Measurements from ENCODE around the gene SATB1.

Gene SATB1

DNA sequence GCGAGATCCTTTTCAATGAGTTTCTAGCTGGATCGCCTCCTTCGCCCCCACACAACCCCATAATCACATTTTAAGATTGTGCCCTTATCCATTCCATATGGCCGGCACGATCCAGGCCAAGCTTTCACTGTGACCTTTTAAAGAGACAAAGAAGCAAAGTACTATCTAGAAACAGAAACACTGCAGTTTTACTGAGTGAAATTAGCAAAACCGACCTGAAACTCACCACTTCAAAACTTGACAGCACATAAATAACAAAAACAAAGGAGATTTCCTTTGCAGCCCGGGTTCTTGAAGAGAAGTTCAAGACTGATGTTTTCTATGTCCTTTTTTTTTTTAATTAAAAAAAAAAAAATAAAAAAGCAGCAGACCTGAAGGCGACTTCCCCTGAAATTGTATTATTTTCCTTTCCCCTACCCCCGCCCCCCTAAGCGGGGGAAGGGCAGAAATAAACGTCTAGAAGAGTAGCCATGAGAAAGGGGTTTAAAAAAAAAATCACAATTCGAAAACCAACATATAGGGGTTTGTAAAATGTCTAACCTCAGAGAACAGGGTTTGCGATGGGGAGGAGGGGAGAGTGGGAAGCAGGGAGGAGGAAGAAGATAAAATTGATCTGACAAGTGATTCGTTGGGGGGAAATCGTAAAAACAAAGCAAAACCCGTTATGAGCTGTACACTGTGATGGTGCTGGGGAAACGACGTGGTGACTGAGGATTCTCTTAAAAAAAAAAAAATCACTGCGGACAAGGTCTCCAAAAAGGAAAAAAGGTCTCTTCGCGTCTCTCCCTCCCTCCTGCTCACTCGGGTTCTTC lies 1.5 kb downstream of the SATB1 start (continued):
- TF ChIP-seq, protein P1, sequence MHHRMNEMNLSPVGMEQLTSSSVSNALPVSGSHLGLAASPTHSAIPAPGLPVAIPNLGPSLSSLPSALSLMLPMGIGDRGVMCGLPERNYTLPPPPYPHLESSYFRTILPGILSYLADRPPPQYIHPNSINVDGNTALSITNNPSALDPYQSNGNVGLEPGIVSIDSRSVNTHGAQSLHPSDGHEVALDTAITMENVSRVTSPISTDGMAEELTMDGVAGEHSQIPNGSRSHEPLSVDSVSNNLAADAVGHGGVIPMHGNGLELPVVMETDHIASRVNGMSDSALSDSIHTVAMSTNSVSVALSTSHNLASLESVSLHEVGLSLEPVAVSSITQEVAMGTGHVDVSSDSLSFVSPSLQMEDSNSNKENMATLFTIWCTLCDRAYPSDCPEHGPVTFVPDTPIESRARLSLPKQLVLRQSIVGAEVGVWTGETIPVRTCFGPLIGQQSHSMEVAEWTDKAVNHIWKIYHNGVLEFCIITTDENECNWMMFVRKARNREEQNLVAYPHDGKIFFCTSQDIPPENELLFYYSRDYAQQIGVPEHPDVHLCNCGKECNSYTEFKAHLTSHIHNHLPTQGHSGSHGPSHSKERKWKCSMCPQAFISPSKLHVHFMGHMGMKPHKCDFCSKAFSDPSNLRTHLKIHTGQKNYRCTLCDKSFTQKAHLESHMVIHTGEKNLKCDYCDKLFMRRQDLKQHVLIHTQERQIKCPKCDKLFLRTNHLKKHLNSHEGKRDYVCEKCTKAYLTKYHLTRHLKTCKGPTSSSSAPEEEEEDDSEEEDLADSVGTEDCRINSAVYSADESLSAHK (tag by site-specific recombination; IDR thresholded peaks at IDR 0.05) = 0 out of 2 replicates have a peak, but pooled peaks have one; percentile 10
- TF ChIP-seq, protein P2, sequence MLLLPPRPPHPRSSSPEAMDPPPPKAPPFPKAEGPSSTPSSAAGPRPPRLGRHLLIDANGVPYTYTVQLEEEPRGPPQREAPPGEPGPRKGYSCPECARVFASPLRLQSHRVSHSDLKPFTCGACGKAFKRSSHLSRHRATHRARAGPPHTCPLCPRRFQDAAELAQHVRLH (tag by site-specific recombination; IDR thresholded peaks at IDR 0.05) = no peak
- TF ChIP-seq PRDM1 (tag by site-specific recombination; IDR thresholded peaks at IDR 0.05) = no peak
- no peak for TF ChIP-seq MEIS1 (CRISPR knock-in tag; IDR thresholded peaks at IDR 0.05; ENCODE audit: borderline replicate concordance)
- no peak for TF ChIP-seq SCRT1 (tag by site-specific recombination; IDR thresholded peaks at IDR 0.05; ENCODE audit: borderline replicate concordance)
- no peak for TF ChIP-seq ZFP41 (tag by site-specific recombination; IDR thresholded peaks at IDR 0.05; ENCODE audit: borderline replicate concordance)
- TF ChIP-seq REST (tag by site-specific recombination; IDR thresholded peaks at IDR 0.05) = no peak
- no peak for TF ChIP-seq ZNF214 (tag by site-specific recombination; IDR thresholded peaks at IDR 0.05; ENCODE audit: borderline replicate concordance)
- TF ChIP-seq CTCF (tag by site-specific recombination; IDR thresholded peaks at IDR 0.05) = no peak
- TF ChIP-seq ZNF830 (tag by site-specific recombination; IDR thresholded peaks at IDR 0.05; ENCODE audit: low read depth) = no peak
- TF ChIP-seq ZNF2 (tag by site-specific recombination; IDR thresholded peaks at IDR 0.05) = no peak
- TF ChIP-seq ZNF571 (tag by site-specific recombination; IDR thresholded peaks at IDR 0.05) = no peak
- TF ChIP-seq ZBTB8A (tag by site-specific recombination; IDR thresholded peaks at IDR 0.05) = peak; percentile 41; the same call in 1 of the 2 replicates
- TF ChIP-seq, protein P3, sequence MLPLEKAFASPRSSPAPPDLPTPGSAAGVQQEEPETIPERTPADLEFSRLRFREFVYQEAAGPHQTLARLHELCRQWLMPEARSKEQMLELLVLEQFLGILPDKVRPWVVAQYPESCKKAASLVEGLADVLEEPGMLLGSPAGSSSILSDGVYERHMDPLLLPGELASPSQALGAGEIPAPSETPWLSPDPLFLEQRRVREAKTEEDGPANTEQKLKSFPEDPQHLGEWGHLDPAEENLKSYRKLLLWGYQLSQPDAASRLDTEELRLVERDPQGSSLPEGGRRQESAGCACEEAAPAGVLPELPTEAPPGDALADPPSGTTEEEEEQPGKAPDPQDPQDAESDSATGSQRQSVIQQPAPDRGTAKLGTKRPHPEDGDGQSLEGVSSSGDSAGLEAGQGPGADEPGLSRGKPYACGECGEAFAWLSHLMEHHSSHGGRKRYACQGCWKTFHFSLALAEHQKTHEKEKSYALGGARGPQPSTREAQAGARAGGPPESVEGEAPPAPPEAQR (tag by site-specific recombination; IDR thresholded peaks at IDR 0.05) = no peak
- TF ChIP-seq ZIC2 (tag by site-specific recombination; IDR thresholded peaks at IDR 0.05) = no peak
- TF ChIP-seq PRDM10 (tag by site-specific recombination; IDR thresholded peaks at IDR 0.05) = peak; percentile 37
- no peak for TF ChIP-seq ZNF514 (tag by site-specific recombination; IDR thresholded peaks at IDR 0.05)
- TF ChIP-seq KLF7 (tag by site-specific recombination; IDR thresholded peaks at IDR 0.05; ENCODE audit: borderline replicate concordance) = no peak
- no peak for TF ChIP-seq SETDB1 (IDR thresholded peaks at IDR 0.05; ENCODE audit: insufficient read length, low read length)
- TF ChIP-seq ZNF324 (tag by site-specific recombination; IDR thresholded peaks at IDR 0.05) = no peak
- TF ChIP-seq KLF8 (tag by site-specific recombination; IDR thresholded peaks at IDR 0.05) = no peak
- TF ChIP-seq ZSCAN16 (tag by site-specific recombination; IDR thresholded peaks at IDR 0.05) = no peak
- TF ChIP-seq ZNF488 (tag by site-specific recombination; IDR thresholded peaks at IDR 0.05) = no peak
